GM12864 (cell line): Measurements from ENCODE around the gene RANBP10.

Experiments
- DNase-seq: peaks from one replicate; pipeline ENCODE4 v3.0.0-alpha.2; 2011; ENCODE audit warnings: low read depth
- H3K4me3 ChIP-seq: 2 replicates; pipeline ENCODE4 v1.5.1; 2011; ENCODE audit warnings: mild to moderate bottlenecking, low read depth, low read length, control low read depth
- CTCF ChIP-seq: IDR thresholded peaks from 2 replicates; pipeline ENCODE4 v1.5.1; 2011; ENCODE audit warnings: low read depth, mild to moderate bottlenecking, moderate library complexity, low read length, control low read depth, inconsistent platforms; ENCODE audit errors: missing control alignments

Gene RANBP10

GRCh38 chr16:67825906-67826305, 19.5 kb upstream of the RANBP10 start:
- no peak overlapping the region for H3K4me3 ChIP-seq
- DNase-seq = no peak
- no peak for TF ChIP-seq CTCF

- no peak for DNase-seq
- no peak overlapping the region for H3K4me3 ChIP-seq
- TF ChIP-seq CTCF = no peak
Observed at GRCh38 chr16:67825119-67825518, 18.8 kb upstream of the RANBP10 start.

GRCh38 chr16:67822511-67822910, 16.2 kb upstream of the RANBP10 start:
- no peak for TF ChIP-seq CTCF
- H3K4me3 ChIP-seq = no peak overlapping the region
- DNase-seq = no peak

GRCh38 chr16:67820608-67821259, 14.4 kb upstream of the RANBP10 start:
- H3K4me3 ChIP-seq = no peak overlapping the region
- TF ChIP-seq CTCF = no peak
- DNase-seq = no peak

GRCh38 chr16:67814567-67814966, 8.2 kb upstream of the RANBP10 start:
- no peak for DNase-seq
- no peak overlapping the region for H3K4me3 ChIP-seq
- no peak for TF ChIP-seq CTCF

- no peak overlapping the region for H3K4me3 ChIP-seq
- no peak for DNase-seq
- no peak for TF ChIP-seq CTCF
Observed at GRCh38 chr16:67811899-67812298, 5.5 kb upstream of the RANBP10 start.

- DNase-seq = no peak
- peak overlapping the region; percentile 92 for H3K4me3 ChIP-seq
- TF ChIP-seq CTCF = no peak
Observed at GRCh38 chr16:67807148-67807682, 855 bp upstream of the RANBP10 start.
